Coronary artery (tissue), 2 donors: Measurements from ENCODE around the gene GRB10.

Source experiments
- DNase-seq: peaks from one replicate; pipeline ENCODE4 v3.0.0-alpha.2; 2017; ENCODE audit warnings: low spot score
- H3K27ac ChIP-seq, 2 donors: fragments of 200-600 bp; sonication (generic); one replicate each; pipeline ENCODE4 v1.5.1; 2016 to 2019
- H3K4me3 ChIP-seq: fragments of 200-600 bp; sonication (generic); 2 replicates; pipeline ENCODE4 v1.5.1; 2016; ENCODE audit warnings: mild to moderate bottlenecking, moderate library complexity
- CTCF ChIP-seq: fragments of 200-600 bp; sonication (generic); IDR thresholded peaks from one replicate; pipeline ENCODE4 v1.5.1; 2019; ENCODE audit warnings: antibody characterized with exemption

Gene GRB10

GRCh38 chr7:50618281-50618680, 164.4 kb downstream of the GRB10 start:
- Histone ChIP-seq H3K27ac (no peak overlapping the region), H3K4me3 (no peak overlapping the region)
- TF ChIP-seq CTCF, result no peak

GRCh38 chr7:50615519-50616080, 167.1 kb downstream of the GRB10 start:
- H3K27ac ChIP-seq, result no peak overlapping the region
- no peak for TF ChIP-seq CTCF
- no peak for DNase-seq
- no peak overlapping the region for H3K4me3 ChIP-seq

More at GRCh38 chr7:50618281-50618680, 164.4 kb downstream of the GRB10 start:
- no peak for DNase-seq

- TF ChIP-seq CTCF, result no peak
- Histone ChIP-seq H3K27ac (no peak overlapping the region), H3K4me3 (no peak overlapping the region)
- no peak for DNase-seq
Observed at GRCh38 chr7:50614721-50615518, 167.8 kb downstream of the GRB10 start.

- DNase-seq, result no peak
- Histone ChIP-seq H3K4me3 (no peak overlapping the region), H3K27ac (no peak overlapping the region)
- TF ChIP-seq CTCF, result no peak
Observed at GRCh38 chr7:50613473-50613872, 169.2 kb downstream of the GRB10 start.

GRCh38 chr7:50612704-50613103, 170.0 kb downstream of the GRB10 start:
- no peak overlapping the region for H3K27ac ChIP-seq
- no peak for TF ChIP-seq CTCF
- DNase-seq, result no peak
- H3K4me3 ChIP-seq, result no peak overlapping the region

- no peak overlapping the region for H3K4me3 ChIP-seq
- DNase-seq, result no peak
Observed at GRCh38 chr7:50610521-50611277, 172.0 kb downstream of the GRB10 start.

More at GRCh38 chr7:50610521-50611277, 172.0 kb downstream of the GRB10 start:
- no peak overlapping the region for H3K27ac ChIP-seq
- TF ChIP-seq CTCF, result no peak
